HG02840 (cell line): ENCODE measurements around the gene PCNA.

Source experiments
- ATAC-seq: cut with Tn5 transposase; IDR thresholded peaks from one replicate; pipeline ENCODE4 v1.9.1; 2021; ENCODE audit warnings: mild to moderate bottlenecking, moderate library complexity, moderate number of reproducible peaks; ENCODE audit not compliant: unreplicated experiment, low FRiP score

Gene PCNA

DNA sequence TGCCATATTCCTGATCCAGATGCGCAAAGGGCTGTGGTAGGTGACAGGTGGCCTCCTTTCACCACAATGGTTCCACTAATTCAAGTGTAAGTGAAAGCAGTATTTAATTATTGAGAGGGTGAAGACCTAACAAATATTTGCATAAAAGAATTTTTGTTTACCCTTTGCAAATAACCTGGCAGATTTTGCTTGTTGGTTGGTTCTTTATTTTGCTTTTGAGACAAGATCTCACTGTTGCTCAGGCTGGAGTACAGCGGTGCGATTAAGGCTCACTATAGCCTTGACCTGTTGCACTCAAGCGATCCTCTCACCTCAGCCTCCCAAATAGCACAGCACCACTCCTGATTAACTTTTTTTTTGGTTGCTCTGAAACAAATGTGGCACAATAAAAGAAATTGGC, 49.2 kb downstream of the PCNA start:
- ATAC-seq: no peak

- ATAC-seq: no peak
Measured at GRCh38 chr20:5070081-5070480, 49.7 kb downstream of the PCNA start.

DNA sequence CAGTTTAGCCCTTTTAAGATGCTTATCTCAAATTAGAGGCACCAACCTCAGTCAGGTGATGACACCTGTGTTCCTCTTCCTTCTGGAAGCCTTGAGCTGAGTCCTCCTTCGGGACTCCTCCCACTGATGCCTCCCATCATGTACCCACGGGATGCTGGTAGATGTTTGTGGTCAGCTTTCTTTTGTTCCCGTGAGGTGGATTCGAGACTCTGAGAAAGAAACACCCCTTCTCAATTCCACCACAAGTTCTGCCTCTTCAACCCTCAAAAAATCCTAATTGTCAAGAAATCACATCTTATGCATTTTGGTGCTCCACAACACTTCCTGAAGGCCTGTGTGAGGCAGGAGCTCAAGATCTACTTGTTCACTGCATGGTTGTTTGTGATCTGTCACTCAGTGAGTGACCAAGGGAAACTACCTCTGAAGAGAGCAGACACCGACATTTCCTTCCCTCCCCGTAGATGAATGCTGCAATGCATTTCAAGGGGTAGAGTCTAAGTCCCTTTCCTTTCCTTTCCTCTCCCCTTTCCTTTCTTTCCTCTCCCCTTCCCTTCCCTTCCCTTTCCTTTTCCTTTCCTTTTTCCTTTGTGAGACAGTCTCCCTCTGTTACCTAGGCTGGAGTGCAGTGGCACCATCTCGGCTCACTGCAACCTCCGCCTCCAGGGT, 50.5 kb downstream of the PCNA start:
- no peak for ATAC-seq

GRCh38 chr20:5067877-5068645, 51.7 kb downstream of the PCNA start:
- ATAC-seq: no peak

- no peak for ATAC-seq
Measured at GRCh38 chr20:5065879-5066383, 53.8 kb downstream of the PCNA start.

DNA sequence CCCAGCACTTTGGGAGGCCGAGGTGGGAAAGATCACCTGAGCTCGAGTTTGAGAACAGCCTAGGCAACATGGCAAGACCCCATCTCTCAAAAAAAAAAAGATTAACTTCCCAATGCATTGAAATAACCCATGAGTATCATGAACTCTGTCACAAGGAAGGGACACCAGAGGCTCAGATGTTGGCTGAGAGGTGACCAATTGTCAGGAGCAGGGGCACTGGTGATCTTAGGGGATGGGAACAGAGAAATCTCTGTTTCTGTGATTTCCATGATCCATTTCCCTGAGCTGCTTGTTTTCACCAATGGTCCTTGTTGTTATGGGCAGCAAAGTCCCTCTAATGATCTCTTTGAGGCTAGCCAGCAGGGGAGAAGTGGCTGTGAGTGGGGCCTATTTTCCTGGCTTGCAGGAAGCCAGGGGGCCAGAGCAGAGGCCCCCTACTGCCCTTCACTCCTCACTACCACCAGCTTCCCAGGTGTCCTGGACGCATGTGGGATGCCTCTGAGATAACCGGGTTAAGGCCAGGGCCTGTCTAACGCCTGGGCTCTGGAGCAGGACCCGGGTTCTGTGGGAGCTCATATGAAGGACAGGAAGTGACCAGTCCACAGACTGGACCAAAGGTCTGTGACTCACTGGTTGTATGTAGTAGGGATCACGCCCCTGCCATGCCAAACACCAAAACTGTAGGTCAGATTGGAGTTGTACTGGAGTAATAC, 54.4 kb downstream of the PCNA start:
- no peak for ATAC-seq
